Smooth muscle cell (in vitro differentiated cells): ENCODE results near the gene LENG9. TPM values are rescaled to one million over a fixed set of nuclear protein-coding genes. Genes with fewer than 3 reads are reported as not detected.

Source experiments
- DNase-seq: peaks from one replicate; lab custom pipeline; 2025; ENCODE audit not compliant: unreplicated experiment; lab: John Stamatoyannopoulos, UW
- H2AFZ ChIP-seq: fragments of 200-600 bp; sonication (generic); 2 replicates; pipeline ENCODE4 v1.6.0; 2016; ENCODE audit warnings: antibody characterized with exemption, low read depth, mild to moderate bottlenecking
- H3F3A ChIP-seq: fragments of 200-600 bp; sonication (generic); 2 replicates; pipeline ENCODE4 v1.6.0; 2017; ENCODE audit warnings: antibody characterized with exemption, low read depth
- H3K27ac ChIP-seq: fragments of 200-600 bp; sonication (generic); 2 replicates; pipeline ENCODE4 v1.5.1; 2016; ENCODE audit warnings: low read depth, mild to moderate bottlenecking
- H3K27me3 ChIP-seq: fragments of 200-600 bp; sonication (generic); 2 replicates; pipeline ENCODE4 v1.6.1; 2016; ENCODE audit warnings: low read depth, mild to moderate bottlenecking
- H3K36me3 ChIP-seq: fragments of 200-600 bp; sonication (generic); 2 replicates; pipeline ENCODE4 v1.5.1; 2016; ENCODE audit warnings: low read depth
- H3K4me1 ChIP-seq: fragments of 200-600 bp; sonication (generic); 2 replicates; pipeline ENCODE4 v1.5.1; 2016; ENCODE audit warnings: low read depth
- H3K4me2 ChIP-seq: fragments of 200-600 bp; sonication (generic); 2 replicates; pipeline ENCODE4 v1.6.0; 2016; ENCODE audit warnings: mild to moderate bottlenecking
- H3K4me3 ChIP-seq: fragments of 200-600 bp; sonication (generic); 2 replicates; pipeline ENCODE4 v1.5.1; 2016; ENCODE audit warnings: mild to moderate bottlenecking
- H3K79me2 ChIP-seq: fragments of 200-600 bp; sonication (generic); 2 replicates; pipeline ENCODE4 v1.6.0; 2016; ENCODE audit warnings: low read depth, mild to moderate bottlenecking
- H3K9ac ChIP-seq: fragments of 200-600 bp; sonication (generic); 2 replicates; pipeline ENCODE4 v1.6.0; 2016; ENCODE audit warnings: low read depth
- H3K9me3 ChIP-seq: fragments of 200-600 bp; sonication (generic); replicated peaks from 2 replicates; pipeline ENCODE4 v1.5.1; 2016; ENCODE audit warnings: low read depth
- H4K20me1 ChIP-seq: fragments of 200-600 bp; sonication (generic); 2 replicates; pipeline ENCODE4 v1.6.0; 2016; ENCODE audit warnings: low read depth
- WGBS: methylation state at CpG from one replicate; pipeline ENCODE4 v1.1.7; 2016; ENCODE audit warnings: low lambda C conversion rate; 5-methylcytosine and 5-hydroxymethylcytosine counted together
- polyA plus RNA-seq: library from polyadenylated mRNA; unstranded; fragments of >200 nt; fragmentation: Nextera tagmentation; extraction: Ambion mirVana; gene quantifications from 2 replicates; pipeline ENCODE4 v1.2.1, GENCODE V29; 2016
- total RNA-seq: library from RNA; depleted of rRNA; stranded (reverse); fragments of >200 nt; gene quantifications from 2 replicates; pipeline ENCODE4 v1.2.3, GENCODE V29; 2014
- TF ChIP-seq, protein P1 (sequence below): fragments of 200-600 bp; sonication (generic); IDR thresholded peaks from 2 replicates; pipeline ENCODE4 v1.5.1; 2017; ENCODE audit warnings: borderline replicate concordance, mild to moderate bottlenecking, antibody characterized with exemption; ENCODE audit not compliant: insufficient read depth, poor library complexity, severe bottlenecking

Gene LENG9
- total and polyA plus RNA-seq, 2 experiments from 2014 or later = 0.57 to 4.1 TPM

DNA sequence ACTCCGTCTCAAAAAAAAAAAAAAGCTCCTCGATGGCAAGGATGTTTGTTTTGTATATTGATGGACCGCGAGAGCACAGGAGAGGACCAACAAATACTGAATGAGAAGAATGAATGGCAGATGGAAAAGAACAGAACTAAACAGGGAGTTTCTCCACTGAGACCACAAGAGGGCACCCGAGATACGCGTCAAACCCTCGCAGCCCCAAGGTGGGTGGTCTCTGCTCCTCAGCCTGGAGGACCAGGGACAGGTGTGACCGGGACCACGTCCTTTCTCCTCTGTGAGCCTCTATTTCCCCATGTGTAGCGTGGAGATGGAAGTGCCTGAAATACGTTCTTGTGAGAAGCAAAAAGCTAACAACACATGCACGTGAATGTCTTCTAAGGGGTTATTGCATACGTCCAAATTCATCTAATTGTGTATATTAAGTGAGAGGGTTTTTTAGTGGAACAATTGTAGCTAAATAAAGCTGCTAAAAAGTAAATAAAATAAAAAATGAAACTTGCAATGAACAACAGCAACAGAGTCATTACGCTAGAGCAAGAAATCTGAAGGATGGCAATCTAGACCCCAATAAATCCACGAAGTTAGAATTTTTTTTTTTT, 17.9 kb upstream of the LENG9 start:
- no peak for DNase-seq

DNA sequence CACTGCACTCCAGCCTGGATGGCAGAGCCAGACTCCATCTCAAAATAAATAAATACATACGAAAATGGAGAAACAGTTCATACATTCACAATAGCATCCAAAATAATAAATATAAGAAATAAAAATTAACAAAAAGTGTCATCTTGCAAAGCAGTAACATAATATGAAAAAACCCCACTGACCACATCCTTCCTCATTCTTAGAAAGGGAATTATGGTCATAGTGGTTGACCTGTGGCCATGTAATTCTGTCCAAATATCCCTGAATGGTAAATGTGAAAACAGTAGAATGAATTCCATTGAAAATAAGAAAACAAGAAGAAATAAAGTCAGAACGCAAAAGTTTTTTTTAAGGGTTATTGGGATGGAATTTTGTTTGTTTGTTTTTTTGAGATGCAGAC, 16.5 kb upstream of the LENG9 start:
- Histone ChIP-seq H3K9ac (no peak overlapping the region), H3K4me2 (no peak overlapping the region), H3K36me3 (no peaks in the 10 kb centered on the region), H4K20me1 (no peaks in the 10 kb centered on the region), H3F3A (no peaks in the 10 kb centered on the region), H3K27ac (no peak overlapping the region), H3K4me1 (no peaks in the 10 kb centered on the region), H3K79me2 (no peaks in the 10 kb centered on the region), H3K9me3 (no peaks in the 10 kb centered on the region), H3K27me3 (no peaks in the 10 kb centered on the region), H3K4me3 (no peak overlapping the region), H2AFZ (no peak overlapping the region)
- WGBS = 73% methylated on average over 2 of the region's 2 CpGs
- TF ChIP-seq, protein P1, sequence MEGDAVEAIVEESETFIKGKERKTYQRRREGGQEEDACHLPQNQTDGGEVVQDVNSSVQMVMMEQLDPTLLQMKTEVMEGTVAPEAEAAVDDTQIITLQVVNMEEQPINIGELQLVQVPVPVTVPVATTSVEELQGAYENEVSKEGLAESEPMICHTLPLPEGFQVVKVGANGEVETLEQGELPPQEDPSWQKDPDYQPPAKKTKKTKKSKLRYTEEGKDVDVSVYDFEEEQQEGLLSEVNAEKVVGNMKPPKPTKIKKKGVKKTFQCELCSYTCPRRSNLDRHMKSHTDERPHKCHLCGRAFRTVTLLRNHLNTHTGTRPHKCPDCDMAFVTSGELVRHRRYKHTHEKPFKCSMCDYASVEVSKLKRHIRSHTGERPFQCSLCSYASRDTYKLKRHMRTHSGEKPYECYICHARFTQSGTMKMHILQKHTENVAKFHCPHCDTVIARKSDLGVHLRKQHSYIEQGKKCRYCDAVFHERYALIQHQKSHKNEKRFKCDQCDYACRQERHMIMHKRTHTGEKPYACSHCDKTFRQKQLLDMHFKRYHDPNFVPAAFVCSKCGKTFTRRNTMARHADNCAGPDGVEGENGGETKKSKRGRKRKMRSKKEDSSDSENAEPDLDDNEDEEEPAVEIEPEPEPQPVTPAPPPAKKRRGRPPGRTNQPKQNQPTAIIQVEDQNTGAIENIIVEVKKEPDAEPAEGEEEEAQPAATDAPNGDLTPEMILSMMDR = no peak
- DNase-seq = no peak

More for the DNA sequence above, 17.9 kb upstream of the LENG9 start:
- Histone ChIP-seq H3K9me3 (no peaks in the 10 kb centered on the region), H3K9ac (no peak overlapping the region), H3K27me3 (no peaks in the 10 kb centered on the region), H4K20me1 (no peaks in the 10 kb centered on the region), H3K36me3 (no peaks in the 10 kb centered on the region), H3K4me1 (no peaks in the 10 kb centered on the region), H2AFZ (no peak overlapping the region), H3K27ac (no peak overlapping the region), H3F3A (no peaks in the 10 kb centered on the region), H3K79me2 (no peaks in the 10 kb centered on the region), H3K4me2 (no peak overlapping the region), H3K4me3 (no peak overlapping the region)
- 23% methylated on average over 16 of the region's 16 CpGs for WGBS
- TF ChIP-seq, protein P1 = peak; percentile 61

DNA sequence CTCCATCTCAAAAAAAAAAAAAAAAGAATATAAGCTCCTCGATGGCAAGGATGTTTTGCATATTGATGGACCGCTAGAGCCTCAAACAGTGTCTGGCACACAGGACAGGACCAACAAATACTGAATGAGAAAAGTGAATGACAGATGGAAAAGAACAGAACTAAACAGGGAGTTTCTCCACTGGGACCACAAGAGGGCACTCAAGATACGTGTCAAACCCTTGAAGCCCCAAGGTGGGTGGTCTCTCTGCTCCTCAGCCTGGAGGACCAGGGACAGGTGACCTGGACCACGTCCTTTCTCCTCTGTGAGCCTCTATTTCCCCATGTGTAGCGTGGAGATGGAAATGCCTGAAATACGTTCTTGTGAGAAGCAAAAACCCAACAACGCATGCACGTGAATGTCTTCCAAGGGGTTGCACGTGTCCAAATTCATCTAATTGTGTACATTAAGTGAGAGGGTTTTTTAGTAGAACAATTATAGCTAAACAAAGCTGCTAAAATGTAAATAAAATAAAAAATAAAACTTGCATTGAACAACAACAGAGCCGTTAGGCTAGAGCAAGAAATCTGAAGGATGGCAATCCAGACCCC, 15.2 kb upstream of the LENG9 start:
- no peak for DNase-seq
- H3K27ac ChIP-seq = no peak overlapping the region
- TF ChIP-seq, protein P1 = peak; percentile 64
- H3K9me3 ChIP-seq = no peaks in the 10 kb centered on the region
- H3F3A ChIP-seq = peaks cover 2% of the 10 kb centered on the region
- H3K36me3 ChIP-seq = no peaks in the 10 kb centered on the region
- H3K4me1 ChIP-seq = no peaks in the 10 kb centered on the region
- H3K4me2 ChIP-seq = no peak overlapping the region
- no peaks in the 10 kb centered on the region for H3K79me2 ChIP-seq
- no peak overlapping the region for H3K9ac ChIP-seq
- no peak overlapping the region for H2AFZ ChIP-seq
- WGBS = 22% methylated on average over 10 of the region's 10 CpGs
- no peaks in the 10 kb centered on the region for H3K27me3 ChIP-seq
- H3K4me3 ChIP-seq = no peak overlapping the region
- no peaks in the 10 kb centered on the region for H4K20me1 ChIP-seq

DNA sequence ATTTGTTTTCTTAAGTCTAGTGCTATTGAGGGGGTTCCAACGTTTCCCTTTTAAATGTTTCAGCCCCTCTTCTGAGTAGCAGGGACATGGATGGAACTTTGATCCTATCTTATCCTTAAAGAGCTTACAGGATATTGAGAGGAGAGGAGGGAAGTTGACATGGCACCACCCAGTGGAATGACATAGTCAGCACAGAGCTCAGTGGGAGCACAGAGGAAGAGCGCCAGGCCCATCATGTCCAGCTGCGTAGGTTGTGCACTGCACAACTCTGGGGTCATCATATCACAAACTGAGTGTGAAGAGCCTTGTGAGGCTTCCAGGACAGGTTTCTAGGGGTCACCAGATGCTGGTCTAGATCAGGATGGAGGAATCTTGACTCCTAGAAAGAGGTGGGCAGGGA, 14.1 kb upstream of the LENG9 start:
- 66% methylated on average over 3 of the region's 3 CpGs for WGBS

More for the DNA sequence above, 14.1 kb upstream of the LENG9 start:
- Histone ChIP-seq H3K27ac (no peak overlapping the region), H3K9me3 (no peaks in the 10 kb centered on the region), H3K4me3 (no peak overlapping the region), H3K27me3 (no peaks in the 10 kb centered on the region), H3F3A (peaks cover 7% of the 10 kb centered on the region), H3K4me2 (no peak overlapping the region), H3K4me1 (no peaks in the 10 kb centered on the region), H3K9ac (no peak overlapping the region), H3K79me2 (no peaks in the 10 kb centered on the region), H4K20me1 (no peaks in the 10 kb centered on the region), H3K36me3 (no peaks in the 10 kb centered on the region), H2AFZ (no peak overlapping the region)
- TF ChIP-seq, protein P1 = no peak
- no peak for DNase-seq
